Cardiac muscle cell (in vitro differentiated cells and primary cell): ENCODE measurements around the gene POU2AF2. TPM values are rescaled to one million over a fixed set of nuclear protein-coding genes. Genes with fewer than 3 reads are reported as not detected.
"Not testable (repeated sequence)": the region's sequence is repeated elsewhere in the genome, so short reads cannot be mapped to it uniquely, and the experiment has no call there.

ENCODE experiments used
- DNase-seq, 2 donors: peaks; one replicate each; pipeline versions ENCODE4 v3.0.0 to v3.0.0-alpha.2; 2010 to 2017; ENCODE audit warnings: low read depth in 1 of 2, low spot score in 1 of 2
- H3K27ac ChIP-seq: fragments of 200-600 bp; sonication (generic); 2 replicates; pipeline ENCODE4 v1.5.1; 2016
- H3K27me3 ChIP-seq: fragments of 200-600 bp; sonication (generic); 2 replicates; pipeline ENCODE4 v1.6.0; 2016; ENCODE audit warnings: control low read depth
- H3K36me3 ChIP-seq: fragments of 200-600 bp; sonication (generic); 2 replicates; pipeline ENCODE4 v1.5.1; 2016; ENCODE audit warnings: control low read depth
- H3K4me1 ChIP-seq: fragments of 200-600 bp; sonication (generic); 2 replicates; pipeline ENCODE4 v1.8.1; 2017; ENCODE audit warnings: low read depth, mild to moderate bottlenecking, mixed run types
- H3K4me3 ChIP-seq: fragments of 200-600 bp; sonication (generic); 2 replicates; pipeline ENCODE4 v1.5.1; 2016; ENCODE audit warnings: mild to moderate bottlenecking
- H3K9me3 ChIP-seq: fragments of 200-600 bp; sonication (generic); 2 replicates; pipeline ENCODE4 v1.5.1; 2017; ENCODE audit warnings: low read depth, mild to moderate bottlenecking, control low read depth
- CTCF ChIP-seq: IDR thresholded peaks from 2 replicates; pipeline ENCODE4 v1.5.1; 2012; ENCODE audit warnings: low read depth, mild to moderate bottlenecking, low read length
- polyA plus RNA-seq: library from polyadenylated mRNA; unstranded; fragments of >200 nt; fragmentation: Nextera tagmentation; extraction: Ambion mirVana; gene quantifications from 2 replicates; pipeline ENCODE4 v1.2.1, GENCODE V29; 2016
- total RNA-seq: library from RNA; depleted of rRNA; stranded (reverse); fragments of >200 nt; gene quantifications from 2 replicates; pipeline ENCODE4 v1.2.3, GENCODE V29; 2016

The POU2AF2 gene
- total and polyA plus RNA-seq, 2 experiments from 2014 or later = not detected

GRCh38 chr11:111282562-111283075 lies 37.1 kb downstream of the POU2AF2 start:
- Histone ChIP-seq H3K9me3 (no peaks in the 10 kb centered on the region), H3K4me3 (no peak overlapping the region), H3K27ac (no peak overlapping the region), H3K27me3 (peaks cover 3% of the 10 kb centered on the region), H3K4me1 (no peaks in the 10 kb centered on the region), H3K36me3 (no peaks in the 10 kb centered on the region)
- DNase-seq = no peak
- no peak for TF ChIP-seq CTCF

GRCh38 chr11:111283945-111284481 lies 38.5 kb downstream of the POU2AF2 start:
- no peaks in the 10 kb centered on the region for H3K9me3 ChIP-seq
- no peak for DNase-seq
- H3K27ac ChIP-seq = no peak overlapping the region

GRCh38 chr11:111285189-111286091 lies 39.9 kb downstream of the POU2AF2 start:
- Histone ChIP-seq H3K4me1 (no peaks in the 10 kb centered on the region), H3K4me3 (no peak overlapping the region), H3K27ac (no peak overlapping the region), H3K36me3 (no peaks in the 10 kb centered on the region), H3K27me3 (no peaks in the 10 kb centered on the region), H3K9me3 (no peaks in the 10 kb centered on the region)
- no peak for TF ChIP-seq CTCF
- no peak for DNase-seq

More at GRCh38 chr11:111283945-111284481, 38.5 kb downstream of the POU2AF2 start:
- Histone ChIP-seq H3K4me1 (no peaks in the 10 kb centered on the region), H3K27me3 (no peaks in the 10 kb centered on the region), H3K36me3 (no peaks in the 10 kb centered on the region), H3K4me3 (no peak overlapping the region)
- no peak for TF ChIP-seq CTCF

GRCh38 chr11:111291764-111292163 lies 46.2 kb downstream of the POU2AF2 start:
- TF ChIP-seq CTCF = no peak
- Histone ChIP-seq H3K36me3 (no peaks in the 10 kb centered on the region), H3K27ac (no peak overlapping the region), H3K9me3 (no peaks in the 10 kb centered on the region), H3K4me3 (no peak overlapping the region), H3K27me3 (no peaks in the 10 kb centered on the region), H3K4me1 (no peaks in the 10 kb centered on the region)
- no peak for DNase-seq

GRCh38 chr11:111292408-111292807 lies 46.9 kb downstream of the POU2AF2 start:
- not testable (repeated sequence) for H3K36me3 ChIP-seq, H3K4me1 ChIP-seq, DNase-seq, H3K4me3 ChIP-seq, H3K27me3 ChIP-seq, H3K27ac ChIP-seq, H3K9me3 ChIP-seq

GRCh38 chr11:111296196-111296595 lies 50.7 kb downstream of the POU2AF2 start:
- H3K27ac ChIP-seq = no peak overlapping the region
- no peaks in the 10 kb centered on the region for H3K9me3 ChIP-seq
- TF ChIP-seq CTCF = no peak
- no peaks in the 10 kb centered on the region for H3K4me1 ChIP-seq
- H3K36me3 ChIP-seq = no peaks in the 10 kb centered on the region
- H3K27me3 ChIP-seq = peaks cover 43% of the 10 kb centered on the region
- H3K4me3 ChIP-seq = no peak overlapping the region
- no peak for DNase-seq
